ENCODE measurements around the gene DPY19L1.
"Not testable (repeated sequence)": the region's sequence is repeated elsewhere in the genome, so short reads cannot be mapped to it uniquely, and the experiment has no call there.

- not testable (repeated sequence) for TF ChIP-seq EP300, CTCF (IDR thresholded peaks at IDR 0.05)
Observed at GRCh38 chr7:35069084-35069483, 31.8 kb upstream of the DPY19L1 start.
